ENCODE measurements around the gene IPPK.
"Not testable (repeated sequence)": the region's sequence is repeated elsewhere in the genome, so short reads cannot be mapped to it uniquely, and the experiment has no call there.

Gene IPPK

GRCh38 chr9:92595930-92596329 lies 74.0 kb downstream of the IPPK start:
- DNase-seq (ENCODE audit: low read depth, low spot score), result no peak

- not testable (repeated sequence) for DNase-seq (ENCODE audit: low read depth, low spot score)
Observed at GRCh38 chr9:92595075-92595474, 74.9 kb downstream of the IPPK start.

- no peak for DNase-seq (ENCODE audit: low read depth, low spot score)
Observed at GRCh38 chr9:92592946-92593861, 76.7 kb downstream of the IPPK start.

GRCh38 chr9:92592537-92592936 lies 77.4 kb downstream of the IPPK start:
- no peak for DNase-seq (ENCODE audit: low read depth, low spot score)

GRCh38 chr9:92590377-92590776 lies 79.6 kb downstream of the IPPK start:
- no peak for DNase-seq (ENCODE audit: low read depth, low spot score)

GRCh38 chr9:92589923-92590322 lies 80.0 kb downstream of the IPPK start:
- no peak for DNase-seq (ENCODE audit: low read depth, low spot score)

GRCh38 chr9:92576175-92576574 lies 93.8 kb downstream of the IPPK start:
- DNase-seq (ENCODE audit: low read depth, low spot score), result no peak

GRCh38 chr9:92573612-92574011 lies 96.3 kb downstream of the IPPK start:
- not testable (repeated sequence) for DNase-seq (ENCODE audit: low read depth, low spot score)

GRCh38 chr9:92571871-92572270 lies 98.1 kb downstream of the IPPK start:
- not testable (repeated sequence) for DNase-seq (ENCODE audit: low read depth, low spot score)

GRCh38 chr9:92564982-92565381 lies 104.9 kb downstream of the IPPK start:
- no peak for DNase-seq (ENCODE audit: low read depth, low spot score)

GRCh38 chr9:92564504-92564903 lies 105.4 kb downstream of the IPPK start:
- DNase-seq (ENCODE audit: low read depth, low spot score), result no peak
